DMS153 (cell line): ENCODE measurements around the gene LDAH.

ENCODE experiments used
- DNase-seq: peaks from one replicate; lab custom pipeline; 2025; lab: John Stamatoyannopoulos, UW

The LDAH gene

DNA sequence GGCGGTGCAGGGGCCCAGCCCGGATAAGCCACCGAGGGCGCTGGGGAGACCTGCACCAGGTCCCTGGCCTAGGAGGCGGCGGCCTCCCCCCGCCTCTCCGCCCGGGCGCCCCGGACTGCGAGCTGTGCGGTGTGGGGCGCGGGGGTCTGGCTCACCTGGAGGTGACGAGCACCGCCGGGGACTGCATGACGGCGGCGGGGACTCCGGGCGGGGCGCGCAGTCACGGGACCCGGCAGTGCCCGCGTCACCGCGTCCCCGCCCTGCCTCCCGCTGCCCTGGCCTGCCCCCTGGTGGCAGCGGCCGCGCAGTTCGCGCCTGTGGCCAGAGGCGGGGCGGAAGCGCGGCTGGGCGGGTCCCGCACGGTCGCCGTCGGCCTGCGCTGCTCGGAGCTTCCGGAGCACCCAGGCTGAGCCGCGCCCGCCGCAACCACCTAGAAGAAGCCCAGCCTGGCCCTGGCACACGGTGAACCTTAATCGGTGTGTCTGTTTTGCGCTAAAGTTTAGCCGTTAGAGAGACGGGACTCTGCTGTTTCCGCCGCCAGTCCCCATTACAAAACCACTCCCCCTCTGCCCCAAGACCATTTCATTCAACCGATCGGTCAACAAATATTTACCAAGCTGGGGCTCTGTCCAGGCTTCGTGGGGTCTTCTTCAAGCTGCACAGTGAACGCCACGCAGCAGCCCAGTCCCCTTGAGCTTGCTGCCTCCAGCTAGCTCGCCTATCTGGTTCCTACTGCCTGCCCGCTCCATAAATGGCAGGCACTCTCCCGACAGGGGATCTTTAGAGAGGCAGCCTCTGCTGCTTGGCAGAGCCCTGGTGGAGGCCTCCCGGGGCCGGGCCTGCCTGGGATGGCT, 171.8 kb downstream of the LDAH start, which contains the start of gene HS1BP3:
Gene HS1BP3 (minus strand): TSS at position 222 of the 854 bp plus-strand sequence. CDS start 35 bp downstream, at position 187.
- DNase-seq: peak; percentile 70

DNA sequence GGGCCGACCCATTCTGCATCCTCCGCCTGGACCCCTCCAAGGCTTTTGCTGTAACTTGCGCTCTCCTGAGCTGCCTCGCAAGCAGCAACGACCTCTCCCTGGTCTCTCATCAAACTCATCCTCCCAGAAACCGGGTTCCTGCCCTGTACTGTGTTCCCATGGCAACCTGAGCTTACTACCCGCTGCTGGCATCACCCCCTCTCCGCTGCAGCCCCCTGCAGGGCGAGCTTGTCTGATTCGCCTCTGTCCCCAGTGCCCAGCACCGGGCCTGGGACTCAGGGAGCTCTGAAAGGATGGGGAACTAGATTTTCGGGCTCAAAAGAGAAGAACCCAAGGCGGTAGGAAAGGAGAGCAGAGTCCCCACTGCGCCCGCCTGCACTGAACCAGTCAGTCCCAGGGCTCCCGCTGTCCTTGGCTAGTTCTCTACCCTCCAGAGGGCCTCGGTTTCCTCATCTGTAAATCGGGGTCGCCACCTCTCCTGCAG, 172.5 kb downstream of the LDAH start:
- no peak for DNase-seq

DNA sequence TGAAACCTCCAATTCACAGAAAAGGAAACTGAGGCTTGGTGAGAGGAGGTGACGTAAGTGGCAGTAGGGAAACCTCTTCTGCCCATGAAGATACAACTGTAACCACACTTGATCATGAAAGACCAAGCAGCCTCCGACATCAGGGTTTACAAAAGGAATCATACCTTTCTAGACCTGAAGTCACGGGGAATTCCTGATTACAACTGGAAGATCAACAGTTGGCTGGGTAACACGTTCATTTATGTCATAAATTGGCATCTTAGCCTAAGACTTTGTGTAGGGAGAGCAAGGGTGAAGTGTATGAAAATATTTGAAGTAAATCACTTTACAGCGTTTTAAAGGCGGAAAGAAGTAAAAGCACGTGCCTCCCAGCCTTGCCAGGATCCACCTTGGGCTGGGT, 172.9 kb downstream of the LDAH start:
- DNase-seq: no peak

DNA sequence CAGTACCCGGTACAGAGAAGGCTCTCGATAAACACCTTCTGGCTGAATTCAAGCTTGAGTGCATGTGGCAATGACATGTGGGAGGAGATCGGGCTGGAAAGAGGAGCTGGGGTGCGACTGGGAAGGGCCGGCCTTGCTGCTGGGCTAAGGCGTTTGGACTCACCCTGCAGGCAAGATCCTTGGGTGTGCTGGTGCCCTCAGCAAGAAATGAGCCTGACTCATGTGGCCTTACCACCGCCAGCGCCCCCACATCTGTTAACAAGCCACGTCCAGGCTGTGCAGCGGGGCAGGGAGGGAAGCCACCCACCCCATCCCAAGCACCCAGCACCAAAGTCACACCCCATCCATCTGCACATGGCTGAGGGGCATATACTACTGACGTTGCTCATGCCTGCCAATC, 173.3 kb downstream of the LDAH start:
- no peak for DNase-seq

DNA sequence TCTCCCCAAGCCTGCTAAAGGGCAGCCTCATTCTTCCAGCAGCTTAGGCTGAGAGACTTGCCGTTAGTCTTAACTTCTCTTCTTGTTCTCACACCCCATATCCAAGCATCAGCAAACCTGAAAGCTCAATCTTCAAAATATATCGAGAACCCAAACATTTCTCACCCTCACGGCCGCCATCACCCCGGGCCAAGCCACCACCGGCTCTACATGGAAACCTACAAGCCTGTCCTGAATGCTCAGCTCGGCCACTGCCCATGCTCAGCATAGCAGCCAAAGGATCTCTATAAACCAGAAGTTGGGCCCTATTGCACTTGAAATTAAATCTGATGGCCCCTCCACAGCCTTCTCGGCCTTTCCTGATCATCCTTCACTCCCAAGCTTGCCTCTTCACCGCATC, 174.1 kb downstream of the LDAH start:
- no peak for DNase-seq

DNA sequence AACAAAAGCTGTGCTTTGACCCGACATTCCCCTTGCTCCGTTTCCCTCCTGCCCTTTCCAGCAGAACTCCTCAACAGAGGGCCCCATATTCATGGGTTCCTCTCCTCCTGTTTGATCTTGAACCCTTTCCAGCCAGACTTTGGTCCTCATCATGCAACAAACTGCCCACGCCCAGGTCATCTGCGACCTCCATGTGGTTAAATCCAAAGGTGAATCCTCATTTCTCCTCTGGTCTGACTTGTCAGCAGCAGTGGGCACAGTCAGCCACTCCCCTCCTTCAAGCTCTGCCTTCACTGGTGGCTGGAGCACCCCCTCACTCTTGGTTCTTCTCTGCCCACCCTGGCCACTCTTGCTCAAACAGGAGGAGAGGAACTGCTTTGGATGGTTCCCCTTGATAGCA, 174.7 kb downstream of the LDAH start:
- no peak for DNase-seq

DNA sequence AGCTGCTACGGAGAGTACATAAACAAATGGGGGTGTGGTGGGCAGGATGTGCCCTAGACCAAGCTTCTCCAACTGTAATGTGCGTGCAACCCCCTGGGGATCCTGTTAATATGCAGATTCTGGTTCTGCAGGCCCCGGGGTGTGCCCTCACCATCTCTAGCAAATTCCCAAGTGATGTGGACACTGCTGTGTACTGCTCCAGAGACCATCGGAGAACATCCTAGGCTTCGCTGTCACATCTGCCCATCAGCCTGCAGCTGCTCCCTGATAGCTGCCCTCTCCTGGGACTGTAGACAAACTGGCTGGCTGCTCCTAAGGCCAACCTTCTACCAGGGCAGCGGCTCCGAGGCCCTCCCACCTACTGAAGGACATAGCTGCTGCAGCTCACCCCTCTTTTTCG, 175.2 kb downstream of the LDAH start:
- no peak for DNase-seq

DNA sequence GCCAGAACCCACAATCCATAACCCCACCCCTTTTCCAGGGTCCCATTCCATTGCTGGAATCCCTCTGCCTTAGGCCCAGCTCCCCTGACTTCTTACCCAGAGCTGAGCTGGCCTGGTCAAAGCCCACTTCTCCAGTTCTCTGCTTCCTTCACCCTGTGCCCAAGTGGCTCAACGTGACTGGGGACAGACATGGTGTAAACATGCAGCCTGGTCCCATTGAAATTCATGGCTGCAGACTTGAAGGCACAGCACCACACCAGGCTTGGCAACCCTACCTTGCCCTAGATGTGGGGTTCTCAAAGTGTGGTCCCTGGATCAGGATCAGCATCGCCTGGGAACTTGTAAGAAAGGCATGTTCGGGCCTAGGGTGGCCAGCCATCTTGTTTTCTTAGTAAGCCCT, 175.7 kb downstream of the LDAH start:
- no peak for DNase-seq

DNA sequence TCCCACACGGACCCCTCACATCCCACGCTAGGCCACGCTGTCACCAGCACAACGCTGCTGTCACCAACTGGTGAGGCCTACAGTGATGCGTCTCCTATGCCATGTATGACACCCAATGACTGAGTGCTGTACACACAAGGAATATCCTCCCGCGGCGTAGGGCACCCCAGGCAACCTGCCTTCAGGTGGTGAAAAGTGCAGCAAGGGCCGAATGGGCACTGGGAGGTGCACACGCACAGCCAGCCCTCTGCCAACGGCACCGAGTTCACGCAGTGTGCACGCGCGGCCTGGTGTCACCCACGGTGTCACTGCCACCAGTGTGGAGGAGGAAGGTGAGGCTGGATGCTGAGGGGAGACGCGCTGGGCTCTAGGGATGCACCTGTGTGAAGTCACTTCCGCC, 176.5 kb downstream of the LDAH start:
- DNase-seq: no peak

DNA sequence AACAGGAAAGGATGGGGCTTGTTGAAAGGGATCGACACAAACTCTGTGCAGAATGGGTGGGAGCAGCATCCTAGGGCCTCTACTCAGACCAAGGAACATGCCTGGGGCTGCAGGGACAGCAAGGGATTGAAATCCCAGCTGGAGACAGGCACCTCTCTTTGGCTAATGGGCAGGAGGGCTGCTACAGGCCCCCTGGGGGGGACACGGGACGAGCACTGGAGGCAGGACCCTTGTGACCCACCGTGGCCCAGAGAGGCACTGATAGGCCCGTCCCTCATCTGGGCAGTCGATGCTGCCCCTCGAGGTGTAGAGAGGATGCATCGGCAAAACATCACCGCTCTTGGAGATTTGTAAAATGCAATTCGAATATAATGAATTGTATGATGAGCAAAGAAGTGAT, 177.1 kb downstream of the LDAH start:
- no peak for DNase-seq

DNA sequence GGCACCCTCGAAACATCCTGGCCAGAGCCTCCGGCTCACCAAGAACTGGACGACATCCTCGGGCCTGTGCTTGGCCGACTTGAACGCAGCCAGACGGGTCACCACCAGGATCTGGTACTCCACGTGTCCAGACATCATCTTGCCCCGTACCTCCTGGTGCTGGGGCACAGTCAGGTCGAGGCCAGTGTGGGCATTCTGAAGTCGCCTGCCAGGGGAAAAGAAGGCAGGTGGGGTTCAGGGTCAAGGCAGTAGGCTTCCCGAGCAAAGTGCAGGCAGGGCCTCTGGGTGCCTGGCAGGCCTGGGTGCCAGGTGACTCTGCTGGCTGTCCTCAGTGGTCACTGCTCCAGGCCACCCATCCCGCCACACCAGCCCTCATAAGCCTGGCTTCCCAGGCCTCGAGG, 177.6 kb downstream of the LDAH start:
- no peak for DNase-seq

DNA sequence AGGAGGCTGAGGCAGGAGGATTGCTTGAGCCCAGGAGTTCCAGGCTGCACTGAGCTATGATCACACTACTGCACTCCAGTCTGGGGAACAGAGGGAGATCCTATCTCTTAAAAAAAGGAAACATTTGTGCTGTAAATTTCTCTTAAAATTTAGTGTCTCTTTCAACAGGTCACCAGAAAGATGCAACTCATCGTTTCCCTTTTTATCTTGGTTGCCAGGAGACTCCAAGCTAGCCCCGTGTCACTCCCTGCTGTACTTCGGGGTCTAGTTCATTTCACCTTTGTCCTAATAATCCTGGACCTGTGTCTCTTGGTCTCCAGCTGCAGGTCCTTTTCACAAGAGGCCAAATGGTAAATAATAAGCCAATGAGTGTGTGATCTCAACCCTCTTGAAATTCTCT, 179.1 kb downstream of the LDAH start:
- DNase-seq: no peak

DNA sequence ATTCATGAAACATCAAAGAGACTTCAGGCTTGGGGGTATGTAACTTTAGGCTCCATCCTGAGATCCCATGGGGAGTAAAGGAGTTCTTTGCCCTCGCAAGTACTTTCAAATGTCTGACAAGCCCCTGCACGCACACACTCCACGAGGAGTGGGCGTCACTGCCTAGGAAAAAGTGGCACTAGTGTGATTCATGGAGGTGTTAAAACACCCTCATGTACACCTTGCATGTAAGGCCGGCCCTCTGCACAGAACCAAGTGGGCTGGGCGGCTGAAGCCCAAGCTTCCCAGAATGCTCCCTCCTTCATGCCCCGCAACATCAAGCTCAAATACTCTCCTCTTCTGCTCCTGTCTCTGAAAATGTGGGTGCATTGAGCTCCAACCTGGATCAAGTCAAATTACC, 179.8 kb downstream of the LDAH start:
- DNase-seq: no peak

DNA sequence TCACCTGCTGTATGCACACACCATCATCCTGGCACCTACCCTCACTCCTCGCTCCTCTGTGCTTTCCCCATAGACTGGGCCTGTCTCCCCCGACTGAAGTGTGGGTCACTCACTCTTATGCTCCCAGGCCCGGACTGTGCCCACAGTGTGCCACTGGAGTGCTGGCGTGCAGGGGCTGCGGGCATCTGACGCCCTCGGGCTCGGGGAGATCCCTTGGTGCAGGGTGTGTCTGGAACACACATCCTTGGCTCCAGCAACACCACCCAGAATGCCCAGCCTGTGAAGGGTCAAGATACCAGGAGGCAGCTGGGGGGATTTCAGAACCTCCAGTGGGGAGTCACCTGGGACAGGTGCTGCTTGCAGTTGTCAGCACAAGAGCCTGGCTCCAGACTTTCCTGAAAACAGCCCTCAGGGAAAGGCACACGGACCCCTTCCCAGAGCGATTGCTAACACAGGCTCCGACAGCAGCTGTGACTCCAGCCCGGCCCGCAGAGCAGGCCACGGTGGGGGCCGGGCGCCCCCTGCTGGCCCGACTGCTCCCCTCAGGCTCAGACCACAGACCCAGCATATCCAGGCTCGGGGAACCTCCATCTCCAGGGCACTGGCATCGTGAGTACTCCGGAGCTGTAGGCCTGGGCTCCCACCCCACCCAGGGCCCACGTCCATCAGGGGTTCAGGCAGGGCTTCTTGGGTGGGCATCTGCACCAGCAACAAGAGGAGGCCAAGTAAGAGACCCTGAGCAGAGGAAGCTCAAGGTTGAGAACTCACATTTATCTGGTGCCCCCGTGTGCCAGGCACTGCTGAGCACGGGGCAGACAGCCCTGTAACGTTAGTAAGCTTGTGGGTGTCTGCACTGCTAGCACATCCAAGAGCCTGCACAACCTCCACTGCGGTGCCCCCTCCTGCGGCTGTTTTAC, 180.6 kb downstream of the LDAH start:
- peak; percentile 10 for DNase-seq

DNA sequence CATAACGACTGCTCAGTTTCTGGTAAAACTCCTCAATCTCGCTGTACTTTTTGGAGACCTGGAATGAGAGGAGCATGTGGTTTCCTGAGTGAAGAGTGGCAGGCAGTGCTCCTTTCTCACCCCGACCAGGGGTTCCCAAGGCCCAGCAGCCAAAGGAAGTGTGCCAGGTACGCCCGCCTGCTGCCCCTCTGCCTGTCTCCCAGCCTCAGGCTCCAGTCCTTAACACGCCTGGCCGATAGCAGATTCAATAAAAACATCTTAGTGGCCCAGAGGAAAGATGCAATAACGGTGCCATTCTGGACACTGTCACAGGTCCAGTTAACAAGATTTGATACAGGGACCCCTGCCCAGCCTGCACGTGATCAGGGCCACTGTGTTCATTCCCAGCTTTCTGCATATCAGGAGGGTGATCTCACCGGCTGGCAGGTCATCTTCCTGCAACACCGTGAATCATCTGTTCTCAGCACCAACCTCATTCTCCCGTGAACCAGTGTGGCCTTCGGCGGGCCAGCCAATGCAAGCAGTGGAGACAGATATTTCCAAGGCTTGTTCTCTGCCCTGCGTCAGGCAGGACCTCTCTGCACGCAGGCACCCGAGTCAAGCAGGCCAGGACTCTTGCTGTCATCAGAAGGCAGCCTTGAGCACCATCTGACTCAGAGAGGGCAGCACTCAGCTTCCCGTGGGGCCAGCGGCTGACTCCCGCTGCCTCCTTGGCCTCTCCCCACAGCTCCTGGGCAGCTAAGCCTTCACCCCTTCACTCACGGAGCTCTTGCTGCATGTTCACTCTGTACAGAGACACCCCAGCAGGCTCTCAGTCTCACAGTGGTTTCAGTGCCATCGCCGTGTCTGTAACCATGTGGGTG, 181.5 kb downstream of the LDAH start:
- DNase-seq: no peak

DNA sequence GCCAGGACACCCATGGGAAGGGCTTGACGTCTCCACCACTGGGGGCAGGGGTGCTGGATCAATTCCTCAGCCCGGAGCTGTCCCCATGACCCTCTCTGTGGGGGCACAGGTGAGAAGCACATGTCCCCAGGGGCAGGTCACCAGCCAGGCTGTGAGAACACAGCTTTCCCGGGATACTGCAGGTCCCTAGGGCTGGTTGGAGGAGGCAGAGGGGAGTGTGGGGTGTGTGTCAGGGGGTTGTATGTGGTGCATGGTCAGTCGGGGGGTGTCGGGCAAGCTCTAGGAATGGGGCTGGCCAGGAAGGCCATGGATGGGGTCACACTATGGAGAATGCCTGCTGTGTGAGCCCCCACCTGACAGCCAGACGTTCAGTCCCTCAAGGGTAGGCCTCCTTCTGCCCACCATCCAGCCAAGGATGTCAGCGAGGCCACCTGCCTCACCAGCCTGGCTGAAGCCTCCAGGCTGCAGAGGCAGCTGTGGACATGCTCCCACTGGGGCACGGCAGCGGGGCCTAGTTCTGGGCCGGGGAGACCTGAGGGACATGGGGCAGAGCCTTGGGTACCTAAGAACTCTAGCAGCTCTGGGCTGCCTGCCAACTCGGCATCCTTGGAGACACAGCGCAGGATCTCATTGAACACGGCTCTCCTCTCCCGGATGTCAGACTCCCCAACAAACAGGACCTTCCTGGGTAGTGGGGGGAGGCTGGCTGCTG, 182.3 kb downstream of the LDAH start:
- no peak for DNase-seq

DNA sequence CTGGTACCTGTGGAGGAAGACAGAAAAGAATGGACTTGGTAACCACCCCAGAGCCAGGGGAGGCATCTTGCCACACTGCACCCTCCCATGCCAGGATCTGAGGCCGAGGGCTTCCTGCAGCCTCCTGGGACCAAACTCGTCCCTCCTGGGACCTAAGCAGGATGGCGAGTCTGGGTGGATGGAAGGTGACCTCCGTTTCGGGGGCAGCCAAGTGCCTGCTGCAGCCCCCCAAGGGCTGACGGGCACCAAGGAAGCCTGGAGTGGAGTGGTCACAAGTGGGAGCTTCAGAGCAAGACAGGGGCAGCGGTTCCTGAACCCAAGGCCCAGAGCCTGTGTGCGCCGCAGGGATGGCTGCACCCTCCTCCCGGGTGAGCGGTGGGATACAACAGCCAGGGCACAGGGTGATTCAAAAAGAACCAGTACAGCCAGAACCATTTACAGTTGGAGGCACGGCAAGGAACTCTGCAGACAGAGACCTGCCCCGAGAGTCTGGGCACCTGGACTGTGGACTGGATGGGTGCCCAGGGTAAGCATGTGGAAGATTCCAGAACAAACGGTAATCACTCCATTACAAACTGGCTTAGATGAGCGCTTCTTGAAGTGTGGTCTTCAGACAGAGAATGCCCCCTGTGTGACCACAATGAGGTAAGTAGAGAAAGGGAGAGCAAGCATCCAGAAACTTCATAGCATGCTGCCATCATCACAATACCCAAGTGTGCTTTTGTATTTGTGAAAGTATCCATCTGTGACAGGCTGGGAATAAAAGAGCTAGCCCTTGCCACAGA, 184.1 kb downstream of the LDAH start:
- DNase-seq: no peak

DNA sequence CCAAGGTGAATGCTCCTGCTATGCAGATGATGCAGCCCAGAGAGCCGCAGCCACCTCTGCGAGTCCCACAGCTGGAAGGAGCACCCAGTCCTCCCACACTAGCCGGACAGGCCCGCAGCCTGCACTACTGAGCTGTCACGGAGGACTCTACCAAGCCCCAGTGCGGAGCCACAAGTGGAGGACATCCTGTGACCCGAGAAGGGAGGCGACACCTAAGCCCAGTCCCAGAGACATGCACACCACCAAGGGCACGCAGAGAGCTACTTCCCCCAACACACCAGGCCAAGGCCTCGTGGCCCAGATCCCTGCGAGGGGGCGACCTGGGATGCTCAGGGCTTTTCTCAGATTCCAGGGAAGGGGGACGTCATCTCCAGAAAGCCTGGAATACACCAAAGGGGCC, 184.9 kb downstream of the LDAH start:
- DNase-seq: no peak

DNA sequence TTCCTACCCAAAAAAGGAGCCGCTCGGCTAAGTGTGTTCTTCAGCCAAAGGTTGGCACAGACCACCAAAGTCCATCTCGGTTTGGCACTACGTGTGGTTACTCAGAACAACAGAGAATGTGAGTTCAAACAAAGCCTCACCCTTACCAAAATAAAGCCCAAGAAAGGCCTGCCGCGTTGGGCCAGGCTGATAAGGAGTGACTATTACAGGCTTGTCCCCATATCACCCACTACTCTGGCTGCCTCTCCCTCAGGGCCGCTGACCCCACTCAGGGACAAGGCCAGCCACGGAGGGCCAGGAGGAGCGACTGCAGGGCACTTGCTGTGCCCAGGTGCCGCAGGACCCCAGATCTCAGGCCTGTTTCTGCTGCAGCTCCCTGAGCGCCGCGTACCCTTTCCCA, 185.8 kb downstream of the LDAH start:
- DNase-seq: no peak
